Liver (tissue), 3 donors: ENCODE measurements around the gene BLNK.

Source experiments
- CTCF ChIP-seq: fragments of 150-350 bp; IDR thresholded peaks from 2 replicates; pipeline ENCODE4 v1.5.1; 2017; ENCODE audit warnings: improper control_type of control experiment, low read depth, low read length; ENCODE audit not compliant: missing input control
- JUND ChIP-seq, 2 donors: IDR thresholded peaks; 2 replicates each; pipeline ENCODE4 v1.6.1; 2016; ENCODE audit warnings: antibody characterized with exemption in 2 of 2
- MAX ChIP-seq: IDR thresholded peaks from 2 replicates; pipeline ENCODE4 v1.6.1; 2016; ENCODE audit warnings: antibody characterized with exemption
- RAD21 ChIP-seq, 2 donors: IDR thresholded peaks; 2 replicates each; pipeline ENCODE4 v1.6.1; 2016; ENCODE audit warnings: antibody characterized with exemption in 2 of 2, mild to moderate bottlenecking in 2 of 2
- REST ChIP-seq: IDR thresholded peaks from 2 replicates; pipeline ENCODE4 v1.6.1; 2016; ENCODE audit warnings: antibody characterized with exemption, mild to moderate bottlenecking
- donor health status: healthy.
- donor health status: healthy.

GRCh38 chr10:96283351-96283750, 12.0 kb upstream of the BLNK start:
- no peak for TF ChIP-seq CTCF
- peak; percentile 27 to 30 for TF ChIP-seq RAD21 (IDR thresholded peaks at IDR 0.05)
- TF ChIP-seq MAX = peak; percentile 83
- TF ChIP-seq REST = peak; percentile 55
- TF ChIP-seq JUND (IDR thresholded peaks at IDR 0.05) = peak; percentile 35 to 66
